OCI-LY7 (cell line): ENCODE data around the gene LHPP. TPM values are rescaled to one million over a fixed set of nuclear protein-coding genes. Genes with fewer than 3 reads are reported as not detected.

Experiments
- BruUV-seq: library from RNA; stranded (reverse); fragments of 400-500 nt; replicated peaks from 2 replicates; lab custom pipeline; 2021; lab: Mats Ljungman, UMichigan
- CTCF ChIA-PET: fragments of 300-600 bp; sonication (Branson Sonifier 250); formaldehyde crosslinking; loops from one replicate; lab custom pipeline; 2022; ENCODE audit warnings: antibody characterized with exemption; ENCODE audit not compliant: unreplicated experiment; lab: Charles Lee
- POLR2A ChIA-PET: fragments of 300-600 bp; sonication (Branson Sonifier 250); formaldehyde crosslinking; loops from one replicate; lab custom pipeline; 2022; ENCODE audit warnings: antibody characterized with exemption; lab: Charles Lee
- DNase-seq: peaks from one replicate; pipeline ENCODE4 v3.0.0-alpha.2; 2015; ENCODE audit warnings: low spot score
- H2AFZ ChIP-seq: fragments of 200-600 bp; sonication (generic), shearing (Covaris generic); 2 replicates; pipeline ENCODE4 v1.6.1; 2014; ENCODE audit warnings: mild to moderate bottlenecking, antibody characterized with exemption, low read length, moderate library complexity
- H3K27ac ChIP-seq: fragments of 200-600 bp; sonication (generic); 2 replicates; pipeline ENCODE4 v1.5.1; 2014; ENCODE audit warnings: mixed run types, low read depth, mild to moderate bottlenecking, moderate library complexity, low read length, inconsistent platforms; ENCODE audit not compliant: poor library complexity, severe bottlenecking
- H3K36me3 ChIP-seq: fragments of 200-600 bp; sonication (generic); 2 replicates; pipeline ENCODE4 v1.6.1; 2014; ENCODE audit warnings: mild to moderate bottlenecking, antibody characterized with exemption, low read length, moderate library complexity, mixed read lengths; ENCODE audit not compliant: insufficient read depth
- H3K4me1 ChIP-seq: fragments of 200-600 bp; sonication (generic); 2 replicates; pipeline ENCODE4 v1.5.1; 2014; ENCODE audit warnings: mild to moderate bottlenecking, low read length; ENCODE audit not compliant: insufficient read depth, poor library complexity, severe bottlenecking
- H3K4me2 ChIP-seq: fragments of 200-600 bp; sonication (generic); 2 replicates; pipeline ENCODE4 v1.6.1; 2014; ENCODE audit warnings: mild to moderate bottlenecking, low read length
- H3K4me3 ChIP-seq: fragments of 200-600 bp; sonication (generic); 2 replicates; pipeline ENCODE4 v1.5.1; 2014; ENCODE audit warnings: mild to moderate bottlenecking, low read depth, low read length; ENCODE audit not compliant: poor library complexity, severe bottlenecking
- H3K79me2 ChIP-seq: fragments of 200-600 bp; sonication (generic); 2 replicates; pipeline ENCODE4 v1.6.1; 2016; ENCODE audit warnings: low read depth, mild to moderate bottlenecking, low read length, moderate library complexity, mixed read lengths; ENCODE audit not compliant: insufficient read depth
- H3K9me2 ChIP-seq: fragments of 200-600 bp; sonication (generic); 2 replicates; pipeline ENCODE4 v1.6.1; 2016; ENCODE audit warnings: mild to moderate bottlenecking, low read length, mixed read lengths; ENCODE audit not compliant: insufficient read depth
- H3K9me3 ChIP-seq: fragments of 200-600 bp; sonication (generic); 2 replicates; pipeline ENCODE4 v1.6.1; 2014; ENCODE audit warnings: mild to moderate bottlenecking, mixed run types, low read length, mixed read lengths
- H4K20me1 ChIP-seq: fragments of 200-600 bp; sonication (generic); 2 replicates; pipeline ENCODE4 v1.6.1; 2014; ENCODE audit warnings: mild to moderate bottlenecking, antibody characterized with exemption, low read length, moderate library complexity, mixed read lengths; ENCODE audit not compliant: insufficient read depth
- EZH2phosphoT487 ChIP-seq: fragments of 200-600 bp; sonication (generic); IDR thresholded peaks from 2 replicates; pipeline ENCODE4 v1.6.1; 2018; ENCODE audit warnings: low read depth, borderline replicate concordance, mild to moderate bottlenecking, mixed run types, antibody characterized with exemption, low read length, moderate library complexity, mixed read lengths
- intact Hi-C: fragments of 100-400 bp; cut with micrococcal nuclease; formaldehyde crosslinking; loops from one replicate; pipeline ENCODE4 v1.10.0; 2022; ENCODE audit not compliant: unreplicated experiment
- total RNA-seq, 2 experiments: library from RNA; depleted of rRNA in 1 of 2; stranded (reverse); fragments of >200 nt in 1 of 2; shearing (Covaris generic) in 1 of 2; gene quantifications; 2 replicates each; pipeline ENCODE4 v1.2.3, GENCODE V29; 2014 to 2022
- TF ChIP-seq, protein P1 (sequence below): fragments of 200-600 bp; sonication (generic); conservative IDR thresholded peaks from 2 replicates; pipeline ENCODE4 v1.5.1; 2014; ENCODE audit warnings: mild to moderate bottlenecking, antibody characterized with exemption, low read length, moderate library complexity, mixed read lengths

LHPP gene
- total RNA-seq, 2 experiments from 2014 or later, result 30.3 to 65.2 TPM

DNA sequence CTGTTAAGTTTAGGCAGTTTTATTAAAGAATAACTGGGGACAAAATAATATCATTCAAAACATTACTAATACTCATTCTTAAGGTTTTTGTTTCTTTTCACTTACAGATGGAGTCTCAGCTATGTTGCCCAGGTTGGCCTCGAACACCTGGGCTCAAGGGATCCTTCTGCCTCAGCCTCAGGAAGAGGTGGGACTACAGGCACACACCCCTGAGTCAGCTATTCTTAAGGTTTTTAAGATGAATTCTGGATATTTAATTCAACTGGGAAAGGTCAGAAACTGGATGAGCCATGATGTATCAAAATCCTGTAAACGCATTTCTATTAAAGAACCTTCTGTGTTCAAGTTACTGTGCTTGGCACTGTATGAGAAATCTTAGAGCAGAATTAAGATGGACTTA, 46.4 kb upstream of the LHPP start:
- no peak for DNase-seq
- ChIA-PET CTCF (interaction anchor here (1.4 kb wide), 1 partner anchor 12 kb away, joined by 3 read pairs; no protein-coding TSS in a partner anchor), POLR2A (interaction anchor here (0.6 to 0.8 kb wide), 3 partner anchors 9 to 14 kb away, joined by 3 to 4 read pairs (median 3); no protein-coding TSS in a partner anchor)
- no peaks in the 10 kb centered on the region for H3K9me2 ChIP-seq
- 0 out of 2 replicates have a peak, but pooled peaks cover 3% of the 10 kb centered on the region for H4K20me1 ChIP-seq
- TF ChIP-seq EZH2phosphoT487, result no peak
- TF ChIP-seq, protein P1, sequence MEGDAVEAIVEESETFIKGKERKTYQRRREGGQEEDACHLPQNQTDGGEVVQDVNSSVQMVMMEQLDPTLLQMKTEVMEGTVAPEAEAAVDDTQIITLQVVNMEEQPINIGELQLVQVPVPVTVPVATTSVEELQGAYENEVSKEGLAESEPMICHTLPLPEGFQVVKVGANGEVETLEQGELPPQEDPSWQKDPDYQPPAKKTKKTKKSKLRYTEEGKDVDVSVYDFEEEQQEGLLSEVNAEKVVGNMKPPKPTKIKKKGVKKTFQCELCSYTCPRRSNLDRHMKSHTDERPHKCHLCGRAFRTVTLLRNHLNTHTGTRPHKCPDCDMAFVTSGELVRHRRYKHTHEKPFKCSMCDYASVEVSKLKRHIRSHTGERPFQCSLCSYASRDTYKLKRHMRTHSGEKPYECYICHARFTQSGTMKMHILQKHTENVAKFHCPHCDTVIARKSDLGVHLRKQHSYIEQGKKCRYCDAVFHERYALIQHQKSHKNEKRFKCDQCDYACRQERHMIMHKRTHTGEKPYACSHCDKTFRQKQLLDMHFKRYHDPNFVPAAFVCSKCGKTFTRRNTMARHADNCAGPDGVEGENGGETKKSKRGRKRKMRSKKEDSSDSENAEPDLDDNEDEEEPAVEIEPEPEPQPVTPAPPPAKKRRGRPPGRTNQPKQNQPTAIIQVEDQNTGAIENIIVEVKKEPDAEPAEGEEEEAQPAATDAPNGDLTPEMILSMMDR, result no peak
- peaks cover 6% of the 10 kb centered on the region for H3K4me1 ChIP-seq
- no peaks in the 10 kb centered on the region for H3K79me2 ChIP-seq
- H3K9me3 ChIP-seq, result no peaks in the 10 kb centered on the region
- no peak overlapping the region for H3K4me2 ChIP-seq
- H2AFZ ChIP-seq, result no peak overlapping the region
- H3K27ac ChIP-seq, result no peak overlapping the region
- no peak overlapping the region for H3K4me3 ChIP-seq
- BruUV-seq, result no TSS peak
- intact Hi-C loops, result no loop called here
- no peaks in the 10 kb centered on the region for H3K36me3 ChIP-seq

DNA sequence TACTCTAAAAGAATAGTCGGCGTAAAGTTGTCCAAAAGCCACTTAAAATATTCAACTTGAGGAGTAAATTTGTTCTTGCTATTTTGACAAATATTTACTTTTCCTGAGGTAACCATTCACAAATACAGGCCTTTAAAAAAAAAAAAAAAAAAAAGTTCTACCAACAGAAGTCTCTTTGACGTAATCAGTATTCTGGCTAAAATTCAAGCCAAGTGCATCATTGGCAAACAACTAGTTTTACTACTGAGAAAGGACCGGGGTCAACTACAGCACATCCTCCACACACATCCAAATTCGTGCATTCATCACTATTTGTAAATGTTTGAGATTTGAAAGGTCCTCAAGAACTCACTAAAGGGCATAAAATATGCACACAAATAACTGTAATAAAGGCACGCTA, 44.9 kb upstream of the LHPP start:
- POLR2A ChIA-PET, result interaction anchor here (0.5 to 1.0 kb wide), 3 partner anchors 19 to 59 kb away, joined by 3 read pairs; no protein-coding TSS in a partner anchor

More for the DNA sequence above, 44.9 kb upstream of the LHPP start:
- no peak for DNase-seq
- Histone ChIP-seq H3K79me2 (no peaks in the 10 kb centered on the region), H3K9me2 (no peaks in the 10 kb centered on the region), H2AFZ (no peak overlapping the region), H3K9me3 (no peaks in the 10 kb centered on the region), H4K20me1 (0 out of 2 replicates have a peak, but pooled peaks cover 3% of the 10 kb centered on the region), H3K4me2 (no peak overlapping the region), H3K4me1 (peaks cover 6% of the 10 kb centered on the region), H3K36me3 (no peaks in the 10 kb centered on the region), H3K4me3 (no peak overlapping the region), H3K27ac (no peak overlapping the region)
- BruUV-seq, result no TSS peak
- CTCF ChIA-PET, result no interaction called here
- intact Hi-C loops, result no loop called here
- TF ChIP-seq, protein P1, result no peak
- TF ChIP-seq EZH2phosphoT487, result no peak
